HuH-7 (cell line): ENCODE measurements around the gene GOLGA8O.
"Not testable (repeated sequence)": the region's sequence is repeated elsewhere in the genome, so short reads cannot be mapped to it uniquely, and the experiment has no call there.

Experiments used
- DNase-seq: peaks from one replicate; pipeline ENCODE4 v3.0.0; 2011; ENCODE audit warnings: low spot score

The GOLGA8O gene, protein sequence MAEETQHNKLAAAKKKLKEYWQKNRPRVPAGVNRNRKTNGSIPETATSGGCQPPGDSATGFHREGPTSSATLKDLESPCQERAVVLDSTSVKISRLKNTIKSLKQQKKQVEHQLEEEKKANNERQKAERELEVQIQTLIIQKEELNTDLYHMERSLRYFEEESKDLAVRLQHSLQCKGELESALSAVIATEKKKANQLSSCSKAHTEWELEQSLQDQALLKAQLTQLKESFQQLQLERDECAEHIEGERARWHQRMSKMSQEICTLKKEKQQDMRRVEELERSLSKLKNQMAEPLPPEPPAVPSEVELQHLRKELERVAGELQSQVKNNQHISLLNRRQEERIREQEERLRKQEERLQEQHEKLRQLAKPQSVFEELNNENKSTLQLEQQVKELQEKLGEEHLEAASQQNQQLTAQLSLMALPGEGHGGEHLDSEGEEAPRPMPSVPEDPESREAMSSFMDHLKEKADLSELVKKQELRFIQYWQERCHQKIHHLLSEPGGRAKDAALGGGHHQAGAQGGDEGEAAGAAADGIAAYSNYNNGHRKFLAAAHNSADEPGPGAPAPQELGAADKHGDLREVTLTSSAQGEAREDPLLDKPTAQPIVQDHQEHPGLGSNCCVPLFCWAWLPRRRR

DNA sequence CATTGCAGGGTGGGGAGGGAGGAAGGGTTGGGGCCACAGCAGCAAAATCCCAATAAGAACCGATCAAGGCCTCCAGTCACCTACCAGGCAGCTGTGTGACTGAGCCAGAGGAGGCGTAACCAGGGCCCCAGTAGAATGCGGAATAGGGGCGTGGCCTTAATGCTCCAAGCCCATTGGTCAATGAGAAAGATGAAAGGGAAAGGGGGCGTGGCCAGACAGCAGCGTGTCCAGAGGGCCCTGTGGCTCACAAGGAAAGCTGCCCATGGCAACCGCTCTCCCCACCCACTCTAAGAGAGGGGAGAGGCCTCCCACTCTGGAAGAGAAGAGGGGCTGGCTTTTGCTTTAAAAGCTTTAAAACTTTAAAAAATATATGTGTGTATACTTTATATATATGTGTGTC, at the start of gene GOLGA8O:
Gene GOLGA8O, minus strand, starts transcription at position 101 of the 400 bp plus-strand sequence. Its CDS starts 98 bp downstream, at position 3.
- not testable (repeated sequence) for DNase-seq

DNA sequence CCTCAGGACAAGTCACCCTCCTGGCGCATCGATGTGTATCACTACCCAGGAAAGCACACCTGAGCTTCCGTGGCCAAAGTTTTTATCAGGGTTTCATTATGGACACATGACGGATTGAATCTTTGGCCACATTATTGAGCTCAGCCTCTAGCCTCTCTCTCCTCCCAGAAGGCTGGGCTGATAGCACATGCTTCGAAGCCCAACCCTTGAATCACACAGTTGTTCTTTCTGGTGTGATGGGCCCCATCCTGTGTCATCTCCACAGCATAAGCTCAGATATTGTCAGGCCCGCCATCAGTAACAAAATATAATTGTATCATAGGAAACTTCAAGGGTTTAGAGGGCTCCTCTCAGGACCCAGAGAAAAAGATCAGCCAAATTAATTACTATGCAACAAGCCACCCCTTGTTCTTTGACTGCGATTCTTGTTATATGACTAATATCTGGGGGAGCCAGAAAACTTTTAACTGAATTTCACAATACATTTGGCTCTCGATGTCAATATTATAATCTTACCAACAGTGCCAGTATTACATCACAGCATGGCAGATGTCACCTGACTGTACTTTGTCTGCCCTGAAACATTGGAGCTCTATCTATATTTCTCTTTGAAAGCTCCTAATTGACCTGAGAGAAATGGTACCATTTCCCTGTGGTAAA, 48.8 kb upstream of the GOLGA8O start:
- DNase-seq = not testable (repeated sequence)

DNA sequence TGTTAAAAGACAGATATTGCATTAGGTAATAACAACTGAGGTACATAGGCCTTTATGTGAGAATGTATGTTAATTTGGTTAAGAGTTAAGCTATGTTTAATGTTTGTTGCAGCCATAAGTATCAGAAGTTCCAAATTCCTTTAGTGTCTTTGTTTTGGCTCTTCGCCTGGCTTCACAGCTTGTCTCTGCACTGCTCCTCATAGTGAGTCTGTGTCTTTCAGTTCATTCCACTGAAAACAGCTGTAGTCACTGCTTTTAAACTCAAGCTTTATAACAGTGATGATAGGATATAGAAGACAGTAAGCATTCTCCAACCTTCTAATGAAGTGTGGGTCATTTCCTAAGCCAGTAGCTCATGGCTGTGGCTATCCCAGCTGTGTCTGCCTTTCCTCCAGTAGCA, 47.5 kb upstream of the GOLGA8O start:
- DNase-seq = not testable (repeated sequence)

DNA sequence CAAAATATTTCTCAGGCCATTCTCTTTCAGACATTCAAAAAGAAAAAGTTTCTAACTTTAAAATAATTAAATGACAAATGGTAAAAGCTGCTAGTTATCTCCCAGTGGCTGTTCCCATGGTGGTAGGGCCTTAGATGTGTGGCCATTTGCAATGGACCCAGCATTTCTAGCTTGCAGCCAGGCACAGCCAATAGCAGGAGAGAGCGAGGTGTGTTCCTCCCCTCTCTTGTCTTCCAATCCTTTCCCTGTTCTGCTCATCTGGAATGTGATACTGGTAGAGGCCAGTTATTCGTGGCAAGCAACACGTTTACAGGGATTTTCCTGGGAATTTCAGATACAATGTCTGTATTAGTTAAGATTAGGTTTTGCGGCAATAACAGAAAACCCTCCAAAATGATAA, 37.3 kb upstream of the GOLGA8O start:
- not testable (repeated sequence) for DNase-seq

DNA sequence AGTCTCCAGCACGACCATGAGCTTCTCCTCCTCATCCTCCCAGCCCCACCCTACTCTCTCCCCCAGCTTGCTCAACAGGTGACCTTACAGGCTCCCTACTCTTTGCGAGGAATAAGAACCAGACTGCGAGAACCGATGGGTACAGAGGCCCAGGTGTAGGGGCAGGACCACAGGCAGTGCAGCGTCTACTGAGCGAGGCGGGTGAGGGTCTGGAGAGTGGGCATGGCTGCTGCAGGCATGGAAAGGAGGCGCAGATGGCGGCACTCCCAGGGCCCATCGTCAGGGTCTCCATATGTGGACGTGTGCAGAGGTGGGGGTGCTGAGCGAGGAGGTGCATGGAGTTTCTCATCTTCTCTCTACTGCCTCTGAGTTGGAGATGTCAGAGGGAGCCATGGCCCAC, 31.0 kb upstream of the GOLGA8O start:
- not testable (repeated sequence) for DNase-seq

DNA sequence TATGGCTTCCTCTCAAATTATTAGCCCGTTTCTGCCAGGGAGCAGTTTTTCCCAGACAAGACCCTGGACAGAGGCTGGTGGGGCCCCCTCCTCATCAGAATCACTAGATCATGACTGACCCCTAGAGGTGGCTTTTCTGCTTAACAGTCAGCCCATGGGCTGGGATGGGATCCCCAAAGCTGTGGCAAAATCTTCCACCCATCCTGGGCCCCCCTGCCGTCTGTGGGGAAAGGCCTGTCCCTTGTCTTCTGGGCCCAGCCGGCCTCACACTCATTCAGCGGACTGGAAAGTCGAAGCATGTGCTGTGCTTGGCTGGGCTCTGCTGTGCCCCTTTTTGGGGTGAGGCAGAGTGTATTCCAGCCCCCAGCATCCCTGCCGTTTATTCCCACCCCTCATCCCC, 27.9 kb upstream of the GOLGA8O start:
- DNase-seq = not testable (repeated sequence)

DNA sequence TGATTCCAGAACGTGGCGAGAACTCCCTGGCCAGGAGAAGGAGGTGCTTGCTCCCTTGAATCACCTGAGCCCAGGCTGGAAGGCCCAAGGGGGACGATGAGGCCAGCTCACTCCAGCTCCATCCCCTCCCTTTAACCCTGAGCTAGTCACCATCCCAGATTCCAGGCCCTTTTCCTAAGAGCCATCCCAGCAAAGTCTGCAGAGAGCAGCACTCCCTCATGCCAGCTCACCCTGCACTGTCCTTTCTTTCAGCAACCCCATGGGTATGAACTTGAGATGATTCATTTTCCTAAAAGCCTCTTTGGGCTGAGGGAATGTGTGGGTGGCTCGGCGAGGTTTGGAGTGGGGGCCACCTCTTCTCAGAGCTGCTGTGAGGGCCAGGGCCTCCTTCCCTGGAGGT, 26.2 kb upstream of the GOLGA8O start:
- not testable (repeated sequence) for DNase-seq

DNA sequence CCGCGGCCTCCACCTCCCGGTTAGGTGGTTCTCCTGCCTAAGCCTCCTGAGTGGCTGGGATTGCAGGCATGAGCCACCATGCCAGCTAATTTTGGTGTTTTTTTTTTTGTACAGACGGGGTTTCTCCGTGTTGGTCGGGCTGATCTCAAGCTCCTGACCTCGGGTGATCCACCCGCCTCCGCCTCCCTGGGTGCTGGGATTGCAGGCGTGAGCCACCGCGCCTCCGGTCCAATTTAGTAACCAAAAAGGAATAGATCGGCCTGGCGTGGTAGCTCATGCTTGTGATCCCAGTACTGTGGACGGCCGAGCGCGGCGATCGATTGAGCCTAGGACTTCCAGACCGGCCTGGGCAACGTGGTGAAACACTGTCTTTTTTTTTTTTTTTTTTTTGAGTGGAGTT, 12.6 kb upstream of the GOLGA8O start:
- not testable (repeated sequence) for DNase-seq

DNA sequence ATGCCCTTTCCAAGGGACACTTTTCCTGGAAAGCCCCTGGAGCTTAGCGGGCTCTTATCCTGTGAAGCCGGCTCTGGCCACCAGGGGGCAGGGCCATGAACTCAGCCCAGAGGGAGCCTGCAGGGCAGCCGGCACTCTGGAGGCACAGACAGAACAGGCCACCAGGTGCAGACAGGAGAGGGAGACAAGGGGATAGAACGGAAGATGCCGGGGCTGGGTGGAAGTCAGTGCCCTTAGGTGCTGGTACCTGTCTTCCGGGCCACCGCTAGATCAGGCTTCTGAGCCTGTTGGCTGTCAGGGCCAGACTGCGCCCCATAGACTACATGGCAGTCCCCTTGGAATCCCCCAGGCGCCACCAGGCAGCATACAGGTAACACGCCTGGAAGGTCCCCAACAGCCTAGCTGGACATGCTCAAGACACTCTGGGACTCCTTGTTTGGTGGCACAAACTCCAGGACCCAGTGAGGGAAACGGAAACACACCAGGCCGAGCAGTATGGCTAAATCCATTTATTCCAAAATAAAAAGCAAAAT, 14.9 kb downstream of the GOLGA8O start:
- not testable (repeated sequence) for DNase-seq

DNA sequence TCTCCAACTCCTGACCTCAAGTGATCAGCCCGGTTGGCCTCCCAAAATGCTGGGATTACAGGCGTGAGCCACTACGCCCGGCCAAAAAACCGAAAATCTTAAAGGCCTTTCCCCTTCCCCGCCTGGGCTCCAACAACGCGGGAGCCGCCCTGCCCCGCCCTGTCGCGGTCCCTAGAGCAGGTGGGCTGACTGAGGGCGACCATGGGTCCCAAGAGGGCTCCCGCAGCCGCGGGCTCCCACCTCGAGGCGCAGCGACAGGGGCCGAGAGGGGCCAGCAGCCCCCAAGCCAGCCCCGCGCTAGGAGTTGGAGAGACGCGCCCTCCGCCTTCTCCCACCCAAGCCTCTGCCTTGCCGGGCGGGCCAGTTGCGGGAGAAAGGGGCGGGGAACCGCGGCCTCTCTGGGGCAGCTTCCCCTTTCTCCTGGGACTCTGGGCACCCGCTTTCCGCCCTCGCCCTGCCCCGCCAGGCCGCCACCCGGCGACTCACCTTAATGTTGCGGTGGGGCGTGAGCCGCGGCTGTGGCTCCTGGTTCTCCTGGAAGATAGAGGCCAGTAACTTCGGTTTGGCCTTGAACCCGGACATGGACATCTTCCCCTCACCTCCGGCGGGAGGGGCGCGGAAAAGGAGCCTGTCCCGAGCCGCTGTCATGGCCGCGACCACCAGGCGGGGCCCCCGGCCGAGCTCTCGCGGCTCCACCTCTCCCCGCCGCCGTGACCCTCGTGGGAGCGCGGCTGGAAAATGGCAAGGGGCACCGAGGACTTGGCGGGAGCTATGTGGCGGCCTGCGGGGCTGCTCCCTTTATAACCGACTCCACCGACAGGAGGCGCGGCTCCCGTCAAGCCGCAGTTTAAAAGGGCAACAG, 21.1 kb downstream of the GOLGA8O start:
- not testable (repeated sequence) for DNase-seq

DNA sequence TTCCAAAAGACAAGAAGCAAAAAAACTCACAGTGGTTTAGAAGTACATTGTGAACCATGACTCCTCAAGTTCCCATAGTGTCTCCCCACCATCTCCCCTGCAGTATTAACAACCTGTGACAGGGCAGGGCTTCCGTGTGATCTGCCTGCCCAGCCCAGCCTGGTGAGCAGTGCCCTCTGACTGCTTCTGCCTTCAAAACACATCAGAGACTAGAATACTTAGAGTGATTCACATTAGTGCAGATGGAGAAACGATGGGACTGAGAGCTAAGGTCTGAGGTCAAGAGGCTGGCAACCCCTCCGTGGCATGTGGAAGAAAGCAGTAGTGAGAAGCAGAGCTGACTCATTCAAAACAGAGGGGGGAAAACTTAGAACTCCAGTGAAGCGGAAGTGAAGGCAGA, 27.8 kb downstream of the GOLGA8O start:
- not testable (repeated sequence) for DNase-seq

DNA sequence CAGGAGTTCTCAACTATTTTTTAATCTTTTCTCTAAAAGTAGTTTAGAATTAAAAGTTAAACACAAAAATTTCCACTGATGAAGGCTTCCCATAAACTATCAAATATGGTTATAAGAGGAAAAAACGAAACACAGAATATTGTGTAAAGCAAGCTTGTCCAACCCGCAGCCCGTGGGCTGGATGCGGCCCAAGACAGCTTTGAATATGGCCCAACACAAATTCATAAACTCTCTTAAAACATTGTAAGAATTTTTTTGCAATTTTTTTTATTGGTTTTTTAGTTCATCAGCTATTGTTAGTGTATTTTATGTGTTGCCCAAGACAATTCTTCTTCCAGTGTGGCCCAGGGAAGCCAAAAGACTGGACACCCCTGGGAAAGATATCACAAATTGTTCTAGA, 28.9 kb downstream of the GOLGA8O start:
- not testable (repeated sequence) for DNase-seq

DNA sequence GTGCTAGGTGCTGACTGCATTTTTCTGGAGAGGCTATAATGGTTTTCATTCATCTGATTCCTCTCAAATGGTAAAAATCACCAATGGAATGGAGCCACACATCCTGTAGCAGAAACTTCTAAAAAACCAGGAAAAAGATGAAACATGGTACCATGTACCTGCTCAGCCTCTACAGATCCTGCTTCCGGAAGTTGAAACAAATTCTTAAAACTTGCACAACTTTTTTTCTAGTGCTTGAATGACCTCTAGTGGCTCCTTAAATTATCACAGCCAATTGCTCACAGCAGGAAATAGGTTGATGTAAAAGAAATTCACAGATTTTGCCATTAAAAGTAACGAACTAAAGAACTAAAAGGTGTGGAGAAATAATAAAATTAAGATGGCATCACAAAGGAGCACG, 47.5 kb downstream of the GOLGA8O start:
- DNase-seq = not testable (repeated sequence)

DNA sequence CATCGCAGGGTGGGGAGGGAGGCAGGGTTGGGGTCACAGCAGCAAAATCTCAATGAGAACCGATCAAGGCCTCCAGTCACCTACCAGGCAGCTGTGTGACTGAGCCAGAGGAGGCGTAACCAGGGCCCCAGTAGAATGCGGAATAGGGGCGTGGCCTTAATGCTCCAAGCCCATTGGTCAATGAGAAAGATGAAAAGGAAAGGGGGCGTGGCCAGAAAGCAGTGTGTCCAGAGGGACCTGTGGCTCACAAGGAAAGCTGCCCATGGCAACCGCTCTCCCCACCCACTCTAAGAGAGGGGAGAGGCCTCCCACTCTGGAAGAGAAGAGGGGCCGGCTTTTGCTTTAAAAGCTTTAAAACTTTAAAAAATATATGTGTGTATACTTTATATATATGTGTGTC, 52.2 kb downstream of the GOLGA8O start, which contains the start of gene GOLGA8K:
Gene GOLGA8K, minus strand, starts transcription at position 101 of the 400 bp plus-strand sequence. Its CDS starts 98 bp downstream, at position 3.
- DNase-seq = not testable (repeated sequence)

DNA sequence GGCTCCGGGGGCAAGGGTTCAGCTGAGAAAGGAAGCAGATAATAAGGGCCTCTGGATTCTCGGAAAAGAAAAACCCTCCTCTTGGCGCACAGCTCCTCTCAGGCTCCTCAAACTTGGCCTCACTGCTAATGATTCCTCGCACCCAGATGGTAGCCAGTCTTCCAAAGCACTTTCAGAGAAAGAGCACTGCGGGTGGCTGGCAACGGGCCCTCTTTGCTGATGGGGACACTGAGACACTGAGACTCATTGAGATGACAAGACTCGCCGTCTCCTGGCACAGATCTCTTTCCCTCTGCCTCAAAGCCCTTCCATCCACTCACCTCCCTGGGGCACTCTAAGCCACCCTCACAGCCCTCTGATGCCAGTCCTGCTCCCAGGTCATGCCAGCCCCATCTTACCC, 58.9 kb downstream of the GOLGA8O start:
- DNase-seq = not testable (repeated sequence)
